Measurements from ENCODE around the gene IFT88.

IFT88 gene

GRCh38 chr13:20686863-20687579 is 120.1 kb downstream of the IFT88 start:
- no peak for DNase-seq

- no peak for DNase-seq
Measured at GRCh38 chr13:20689291-20689690, 122.3 kb downstream of the IFT88 start.

- DNase-seq: no peak
Measured at GRCh38 chr13:20691616-20692015, 124.7 kb downstream of the IFT88 start.

- no peak for DNase-seq
Measured at GRCh38 chr13:20696073-20696472, 129.1 kb downstream of the IFT88 start.

GRCh38 chr13:20699715-20700114 is 132.8 kb downstream of the IFT88 start:
- DNase-seq: no peak

GRCh38 chr13:20700288-20700687 is 133.3 kb downstream of the IFT88 start:
- no peak for DNase-seq

- no peak for DNase-seq
Measured at GRCh38 chr13:20701461-20701860, 134.5 kb downstream of the IFT88 start.

GRCh38 chr13:20702530-20702914 is 135.6 kb downstream of the IFT88 start:
- no peak for DNase-seq

GRCh38 chr13:20702915-20703779 is 136.2 kb downstream of the IFT88 start, which contains the start of gene IL17D:
TSS of gene IL17D (plus strand) at chr13:20703699. CDS start at chr13:20704002, 303 bp downstream.
- DNase-seq: peak; percentile 18

GRCh38 chr13:20703780-20704458 is 137.0 kb downstream of the IFT88 start:
- peak; percentile 81 for DNase-seq

GRCh38 chr13:20704459-20705069 is 137.6 kb downstream of the IFT88 start:
- DNase-seq: no peak

GRCh38 chr13:20706661-20707060 is 139.7 kb downstream of the IFT88 start:
- no peak for DNase-seq

- DNase-seq: no peak
Measured at GRCh38 chr13:20708216-20708615, 141.3 kb downstream of the IFT88 start.

- DNase-seq: no peak
Measured at GRCh38 chr13:20709369-20709768, 142.4 kb downstream of the IFT88 start.

GRCh38 chr13:20709782-20710181 is 142.8 kb downstream of the IFT88 start:
- DNase-seq: no peak

- DNase-seq: no peak
Measured at GRCh38 chr13:20711301-20712044, 144.5 kb downstream of the IFT88 start.

- no peak for DNase-seq
Measured at GRCh38 chr13:20713014-20713376, 146.0 kb downstream of the IFT88 start.

GRCh38 chr13:20713751-20714150 is 146.8 kb downstream of the IFT88 start:
- DNase-seq: no peak

GRCh38 chr13:20714161-20714560 is 147.2 kb downstream of the IFT88 start:
- DNase-seq: no peak

- no peak for DNase-seq
Measured at GRCh38 chr13:20714563-20715329, 147.8 kb downstream of the IFT88 start.

GRCh38 chr13:20715330-20715712 is 148.4 kb downstream of the IFT88 start:
- DNase-seq: no peak

- no peak for DNase-seq
Measured at GRCh38 chr13:20716951-20717350, 150.0 kb downstream of the IFT88 start.
